PC-3 (cell line): Measurements from ENCODE around the gene FARP1.

ENCODE experiments used
- CTCF ChIP-seq: fragments of 300-600 bp; sonication (generic); conservative IDR thresholded peaks from 2 replicates; pipeline ENCODE4 v1.5.1; 2017; ENCODE audit warnings: antibody characterized with exemption, low read depth, mild to moderate bottlenecking, low read length
- EZH2 ChIP-seq: fragments of 300-600 bp; sonication (generic); IDR thresholded peaks from one replicate; pipeline ENCODE4 v1.6.1; 2017; ENCODE audit warnings: antibody characterized with exemption, mild to moderate bottlenecking, low read length; ENCODE audit not compliant: unreplicated experiment
- EZH2phosphoT487 ChIP-seq: fragments of 300-600 bp; sonication (generic); IDR thresholded peaks from 2 replicates; pipeline ENCODE4 v1.6.1; 2018; ENCODE audit warnings: mild to moderate bottlenecking, antibody characterized with exemption, low read length, borderline replicate concordance

- TF ChIP-seq EZH2, result no peak
- no peak for TF ChIP-seq EZH2phosphoT487
- TF ChIP-seq CTCF, result no peak
These were observed 61.7 kb downstream of the FARP1 start for GRCh38 chr13:98204546-98204945.
